KOPT-K1 (cell line): ENCODE measurements around the gene KRT40.

Experiments used
- H3K27ac ChIP-seq: fragments of 200-600 bp; sonication (generic); 2 replicates; pipeline ENCODE4 v1.5.1; 2016; ENCODE audit warnings: antibody characterized with exemption, mild to moderate bottlenecking, low read depth, low read length; ENCODE audit not compliant: poor library complexity, severe bottlenecking
- H3K36me3 ChIP-seq: fragments of 200-600 bp; sonication (generic); 2 replicates; pipeline ENCODE4 v1.5.1; 2017; ENCODE audit warnings: antibody characterized with exemption, mild to moderate bottlenecking, low read length, moderate library complexity; ENCODE audit not compliant: insufficient read depth
- H3K9me3 ChIP-seq: fragments of 200-600 bp; sonication (generic); 2 replicates; pipeline ENCODE4 v1.5.1; 2017; ENCODE audit warnings: antibody characterized with exemption, low read length, mild to moderate bottlenecking; ENCODE audit not compliant: insufficient read depth, poor library complexity, severe bottlenecking

The KRT40 gene

GRCh38 chr17:40950176-40950575, 34.0 kb downstream of the KRT40 start:
- Histone ChIP-seq H3K9me3 (no peaks in the 10 kb centered on the region), H3K36me3 (no peaks in the 10 kb centered on the region), H3K27ac (no peak overlapping the region)

DNA sequence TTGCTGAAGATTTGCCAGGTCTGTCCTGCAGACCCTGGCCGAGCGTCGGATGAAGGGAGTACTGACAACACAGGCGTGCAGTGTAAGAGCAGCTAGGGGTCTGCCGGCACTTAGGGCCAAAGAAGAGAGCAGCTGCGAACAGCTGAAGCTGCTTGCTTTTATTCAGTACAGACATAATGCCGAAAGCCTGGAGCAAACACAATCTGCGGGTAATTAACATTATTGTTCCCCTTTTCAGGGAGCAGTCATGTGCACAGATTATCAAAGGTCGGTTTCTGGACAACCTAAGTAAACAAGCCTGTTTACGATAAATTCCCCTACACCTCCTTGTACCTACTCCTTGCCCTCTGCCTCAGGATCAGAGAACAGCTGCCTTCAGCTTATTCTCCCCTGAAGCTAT, 34.7 kb downstream of the KRT40 start:
- Histone ChIP-seq H3K27ac (no peak overlapping the region), H3K9me3 (no peaks in the 10 kb centered on the region), H3K36me3 (no peaks in the 10 kb centered on the region)

DNA sequence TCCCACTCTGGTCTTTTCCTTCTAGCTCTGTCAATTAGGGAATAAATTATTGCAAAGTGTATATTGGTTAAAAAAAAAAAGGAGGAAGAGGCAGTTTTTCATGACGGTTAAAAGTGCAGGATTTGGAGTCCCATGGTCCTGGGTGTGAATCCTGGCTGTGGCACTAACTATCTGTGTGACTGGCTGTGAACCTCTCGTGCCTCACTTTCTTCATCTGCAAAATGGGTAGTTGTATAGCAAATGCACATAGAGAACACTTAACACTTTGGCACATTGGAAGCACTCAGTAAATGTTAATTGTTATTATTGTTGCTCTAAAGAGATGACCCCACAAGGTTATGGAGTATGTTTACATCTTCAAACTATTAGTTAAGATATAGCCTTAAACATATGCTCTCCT, 36.2 kb downstream of the KRT40 start:
- Histone ChIP-seq H3K27ac (no peak overlapping the region), H3K36me3 (no peaks in the 10 kb centered on the region)

DNA sequence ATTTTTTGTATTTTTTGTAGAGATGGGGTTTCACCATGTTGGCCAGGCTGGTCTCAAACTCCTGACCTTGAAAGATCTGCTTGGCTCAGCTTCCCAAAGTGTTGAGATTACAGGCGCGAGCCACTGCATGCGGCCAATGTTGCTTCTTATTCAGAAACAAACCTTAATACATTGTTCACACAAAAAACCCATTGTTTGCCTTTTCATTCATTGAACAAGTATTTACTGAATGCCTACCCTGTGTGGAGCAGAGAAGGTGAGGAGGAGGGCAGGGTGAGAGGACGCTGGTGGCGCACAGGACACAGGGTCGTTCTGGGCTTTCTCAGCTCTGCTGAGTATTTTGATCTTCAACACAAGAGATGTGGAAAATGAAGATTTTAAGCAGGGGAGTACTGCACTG, 38.7 kb downstream of the KRT40 start:
- Histone ChIP-seq H3K9me3 (no peaks in the 10 kb centered on the region), H3K27ac (no peak overlapping the region), H3K36me3 (no peaks in the 10 kb centered on the region)

More for the DNA sequence above, 36.2 kb downstream of the KRT40 start:
- no peaks in the 10 kb centered on the region for H3K9me3 ChIP-seq

GRCh38 chr17:40944531-40944930, 39.6 kb downstream of the KRT40 start:
- no peaks in the 10 kb centered on the region for H3K36me3 ChIP-seq
- H3K9me3 ChIP-seq, result no peaks in the 10 kb centered on the region
- H3K27ac ChIP-seq, result no peak overlapping the region

GRCh38 chr17:40942553-40942952, 41.6 kb downstream of the KRT40 start:
- H3K36me3 ChIP-seq, result no peaks in the 10 kb centered on the region
- no peaks in the 10 kb centered on the region for H3K9me3 ChIP-seq
- no peak overlapping the region for H3K27ac ChIP-seq

GRCh38 chr17:40940266-40940665, 43.9 kb downstream of the KRT40 start:
- Histone ChIP-seq H3K9me3 (no peaks in the 10 kb centered on the region), H3K36me3 (no peaks in the 10 kb centered on the region), H3K27ac (no peak overlapping the region)

GRCh38 chr17:40938981-40939380, 45.1 kb downstream of the KRT40 start:
- Histone ChIP-seq H3K9me3 (no peaks in the 10 kb centered on the region), H3K36me3 (no peaks in the 10 kb centered on the region), H3K27ac (no peak overlapping the region)

GRCh38 chr17:40937384-40937819, 46.7 kb downstream of the KRT40 start, which contains the start of gene KRT23:
KRT23 (minus strand) TSS chr17:40937646; CDS start chr17:40936603, 1,043 bp downstream.
- Histone ChIP-seq H3K36me3 (no peaks in the 10 kb centered on the region), H3K27ac (no peak within 1 kb of the TSS), H3K9me3 (no peaks in the 10 kb centered on the region)

- Histone ChIP-seq H3K9me3 (no peaks in the 10 kb centered on the region), H3K27ac (no peak overlapping the region), H3K36me3 (no peaks in the 10 kb centered on the region)
Observed at GRCh38 chr17:40936976-40937375, 47.1 kb downstream of the KRT40 start.

DNA sequence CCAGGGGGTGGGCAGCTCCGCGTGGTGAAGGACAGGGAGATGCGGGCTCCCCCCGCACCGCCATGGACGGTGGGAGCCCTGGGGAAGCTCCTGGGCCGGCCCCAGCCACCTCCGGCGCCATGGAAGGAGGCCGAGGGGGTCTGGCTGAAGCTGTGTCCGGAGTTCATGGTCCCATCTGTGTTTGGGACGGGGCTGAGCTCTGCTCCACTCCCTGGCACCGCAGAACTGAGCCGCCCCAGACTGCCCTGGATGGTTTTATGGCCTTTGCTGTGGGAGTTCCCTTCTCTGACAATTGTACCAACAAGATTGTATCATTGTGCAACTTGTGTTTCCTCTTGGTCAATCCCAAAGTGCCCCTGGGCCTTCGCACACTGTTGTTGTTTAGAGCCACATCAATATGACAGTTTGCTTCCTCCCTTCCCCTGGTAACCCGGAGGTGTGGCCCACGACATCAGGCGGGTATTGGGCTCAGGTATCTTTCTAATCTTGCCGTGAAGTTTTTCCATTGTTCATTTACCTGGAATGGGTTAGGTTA, 47.6 kb downstream of the KRT40 start:
- H3K27ac ChIP-seq, result no peak overlapping the region
- no peaks in the 10 kb centered on the region for H3K9me3 ChIP-seq
- no peaks in the 10 kb centered on the region for H3K36me3 ChIP-seq

DNA sequence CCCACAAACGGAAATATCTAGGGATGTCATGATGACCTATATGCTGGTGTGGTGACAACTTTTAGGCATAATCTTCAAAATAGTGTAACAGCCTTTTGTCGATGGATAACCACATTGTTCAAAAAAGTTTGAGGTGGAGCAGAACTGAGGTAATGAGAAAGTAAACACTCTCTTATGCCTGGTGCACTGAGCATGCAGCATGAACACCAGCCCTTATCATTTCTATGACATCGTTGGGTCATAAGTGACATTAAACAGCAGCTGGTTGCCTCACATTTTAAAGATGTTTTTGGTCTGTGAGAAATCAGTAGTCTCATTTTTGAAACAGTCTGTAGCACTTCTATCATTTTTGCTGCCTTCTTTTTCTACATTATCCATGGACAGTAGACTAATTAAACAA, 48.5 kb downstream of the KRT40 start:
- no peak overlapping the region for H3K27ac ChIP-seq
- H3K36me3 ChIP-seq, result no peaks in the 10 kb centered on the region
- H3K9me3 ChIP-seq, result no peaks in the 10 kb centered on the region

- Histone ChIP-seq H3K27ac (no peak overlapping the region), H3K36me3 (no peaks in the 10 kb centered on the region), H3K9me3 (no peaks in the 10 kb centered on the region)
Observed at GRCh38 chr17:40932608-40933007, 51.5 kb downstream of the KRT40 start.

DNA sequence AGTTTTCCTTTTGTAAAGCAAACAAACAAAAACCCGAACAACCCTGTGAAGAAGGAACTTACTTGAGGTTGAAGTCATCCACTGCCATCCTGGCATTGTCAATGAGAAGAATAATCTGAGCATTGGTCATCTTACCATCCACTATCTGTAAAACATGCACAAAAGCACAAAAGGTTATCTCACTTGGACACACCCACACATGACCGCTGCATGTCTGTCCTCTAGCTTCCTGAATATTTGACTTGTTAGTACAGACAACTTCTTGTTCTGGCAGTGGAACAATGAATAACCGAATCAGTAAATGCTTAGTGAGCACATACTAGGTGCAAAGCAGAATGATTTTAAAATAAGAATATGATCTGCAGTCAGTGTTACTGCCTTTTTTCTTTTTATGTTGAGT, 52.8 kb downstream of the KRT40 start:
- H3K9me3 ChIP-seq, result no peaks in the 10 kb centered on the region
- H3K36me3 ChIP-seq, result no peaks in the 10 kb centered on the region
- no peak overlapping the region for H3K27ac ChIP-seq
